CD14-positive monocyte (primary cell): ENCODE results near the gene IGF2BP2. TPM values are rescaled to one million over a fixed set of nuclear protein-coding genes. Genes with fewer than 3 reads are reported as not detected.

ENCODE experiments used
- DNase-seq, 3 donors: peaks; one replicate each; pipeline ENCODE4 v3.0.0-alpha.2; 2011 to 2022
- H2AFZ ChIP-seq: 2 replicates; pipeline ENCODE4 v1.6.0; 2012; ENCODE audit warnings: mild to moderate bottlenecking, low read depth, low read length, inconsistent platforms; ENCODE audit not compliant: insufficient read depth, poor library complexity, severe bottlenecking
- H3K27ac ChIP-seq, 2 donors: 1 replicate in 1 of 2; 2 replicates in 1 of 2; pipeline ENCODE4 v1.5.1; 2012 to 2013; ENCODE audit warnings: low read length in 2 of 2, control low read depth in 1 of 2, inconsistent platforms in 1 of 2, low read depth in 1 of 2, mild to moderate bottlenecking in 1 of 2
- H3K27me3 ChIP-seq, 2 donors: one replicate each; pipeline versions ENCODE4 v1.6.0 to v1.6.1; 2011 to 2013; ENCODE audit warnings: low read length in 2 of 2; ENCODE audit not compliant: control insufficient read depth in 2 of 2, insufficient read depth in 2 of 2
- H3K36me3 ChIP-seq, 2 donors: replicated peaks in 1 of 2; 1 replicate in 1 of 2; 2 replicates in 1 of 2; pipeline versions ENCODE4 v1.5.1 to v1.6.1; 2012 to 2013; ENCODE audit warnings: low read length in 2 of 2, control low read depth in 1 of 2, inconsistent platforms in 1 of 2, mild to moderate bottlenecking in 1 of 2; ENCODE audit not compliant: insufficient read depth in 2 of 2, control insufficient read depth in 1 of 2
- H3K4me1 ChIP-seq, 2 donors: 1 replicate in 1 of 2; 2 replicates in 1 of 2; pipeline versions ENCODE4 v1.5.1 to v1.6.1; 2012 to 2013; ENCODE audit warnings: low read length in 2 of 2, control low read depth in 1 of 2, inconsistent platforms in 1 of 2, mild to moderate bottlenecking in 1 of 2, moderate library complexity in 1 of 2; ENCODE audit not compliant: insufficient read depth in 2 of 2, control insufficient read depth in 1 of 2
- H3K4me2 ChIP-seq: replicated peaks from 2 replicates; pipeline ENCODE3; 2012; ENCODE audit warnings: low read length, moderate library complexity, mild to moderate bottlenecking; ENCODE audit not compliant: poor library complexity, severe bottlenecking; ENCODE audit errors: extremely low read depth
- H3K4me3 ChIP-seq, 3 experiments: fragments of 200-600 bp in 1 of 3; sonication (generic) in 1 of 3; replicated peaks in 1 of 3; 1 replicate in 2 of 3; 2 replicates in 1 of 3; pipeline ENCODE4 v1.5.1; 2011 to 2013; ENCODE audit warnings: low read length in 3 of 3, mild to moderate bottlenecking in 3 of 3, control low read depth in 2 of 3, low read depth in 2 of 3, inconsistent platforms in 1 of 3, moderate library complexity in 1 of 3
- H3K79me2 ChIP-seq: 2 replicates; pipeline ENCODE4 v1.6.0; 2012; ENCODE audit warnings: mild to moderate bottlenecking, control low read depth, inconsistent platforms, low read length, moderate library complexity; ENCODE audit not compliant: insufficient read depth
- H3K9ac ChIP-seq: 2 replicates; pipeline ENCODE4 v1.6.0; 2017; ENCODE audit warnings: low read length, mild to moderate bottlenecking; ENCODE audit not compliant: insufficient read depth, poor library complexity, severe bottlenecking
- H3K9me3 ChIP-seq, 2 donors: replicated peaks in 1 of 2; 1 replicate in 1 of 2; 2 replicates in 1 of 2; pipeline versions ENCODE4 v1.5.1 to v1.6.1; 2012 to 2013; ENCODE audit warnings: low read length in 2 of 2, control low read depth in 1 of 2; ENCODE audit not compliant: control insufficient read depth in 1 of 2, insufficient read depth in 1 of 2
- H4K20me1 ChIP-seq: 2 replicates; pipeline ENCODE4 v1.6.0; 2012; ENCODE audit warnings: mild to moderate bottlenecking, low read length, control low read depth, moderate library complexity; ENCODE audit not compliant: insufficient read depth
- H3K27ac Mint-ChIP-seq, 7 donors: one replicate each; pipeline ENCODE4 v1.8.0; 2020; ENCODE audit warnings: mild to moderate bottlenecking in 7 of 7, mixed read lengths in 7 of 7, moderate library complexity in 6 of 7, inconsistent platforms in 2 of 7
- H3K27me3 Mint-ChIP-seq, 3 donors: one replicate each; pipeline ENCODE4 v1.8.0; 2021 to 2022; ENCODE audit warnings: low read depth in 3 of 3, mild to moderate bottlenecking in 3 of 3, mixed read lengths in 3 of 3, moderate library complexity in 3 of 3, inconsistent platforms in 1 of 3
- H3K36me3 Mint-ChIP-seq, 2 donors: one replicate each; pipeline ENCODE4 v1.8.0; 2020; ENCODE audit warnings: mixed read lengths in 2 of 2, inconsistent platforms in 1 of 2, mild to moderate bottlenecking in 1 of 2
- H3K4me1 Mint-ChIP-seq: one replicate; pipeline ENCODE4 v1.8.0; 2020; ENCODE audit warnings: mild to moderate bottlenecking, mixed read lengths
- H3K4me3 Mint-ChIP-seq, 2 donors: one replicate each; pipeline ENCODE4 v1.8.0; 2020; ENCODE audit warnings: mild to moderate bottlenecking in 2 of 2, mixed read lengths in 2 of 2, moderate library complexity in 1 of 2
- H3K9me3 Mint-ChIP-seq, 7 donors: one replicate each; pipeline ENCODE4 v1.8.0; 2020 to 2022; ENCODE audit warnings: mixed read lengths in 7 of 7, mild to moderate bottlenecking in 6 of 7, moderate library complexity in 6 of 7, inconsistent platforms in 2 of 7
- WGBS: methylation state at CpG from one replicate; pipeline ENCODE4 v1.1.5; 2013; ENCODE audit warnings: missing lambda C conversion rate; ENCODE audit not compliant: insufficient coverage; 5-methylcytosine and 5-hydroxymethylcytosine counted together
- intact Hi-C, 2 donors: fragments of 100-400 bp; cut with micrococcal nuclease; formaldehyde crosslinking; loops; one replicate each; pipeline versions ENCODE4 v1.15.0 to v1.15.1; 2023
- polyA plus RNA-seq, 3 donors: library from polyadenylated mRNA; depleted of rRNA in 1 of 3; unstranded in 2 of 3; stranded (reverse) in 1 of 3; fragments of 300-500 nt in 2 of 3; fragments of >200 nt in 1 of 3; fragmentation: Illumina TruSeq in 2 of 3; gene quantifications; 1 replicate in 2 of 3; 2 replicates in 1 of 3; pipeline ENCODE4 v1.2.3, GENCODE V29; 2012 to 2021
- TF ChIP-seq, protein P1 (sequence below): fragments of 200-600 bp; IDR thresholded peaks from one replicate; pipeline ENCODE4 v1.8.0; 2022; ENCODE audit warnings: antibody characterized with exemption, mild to moderate bottlenecking

Gene IGF2BP2
- polyA plus RNA-seq, 3 donors, result 0.78 to 2.8 (median 1.00) TPM

DNA sequence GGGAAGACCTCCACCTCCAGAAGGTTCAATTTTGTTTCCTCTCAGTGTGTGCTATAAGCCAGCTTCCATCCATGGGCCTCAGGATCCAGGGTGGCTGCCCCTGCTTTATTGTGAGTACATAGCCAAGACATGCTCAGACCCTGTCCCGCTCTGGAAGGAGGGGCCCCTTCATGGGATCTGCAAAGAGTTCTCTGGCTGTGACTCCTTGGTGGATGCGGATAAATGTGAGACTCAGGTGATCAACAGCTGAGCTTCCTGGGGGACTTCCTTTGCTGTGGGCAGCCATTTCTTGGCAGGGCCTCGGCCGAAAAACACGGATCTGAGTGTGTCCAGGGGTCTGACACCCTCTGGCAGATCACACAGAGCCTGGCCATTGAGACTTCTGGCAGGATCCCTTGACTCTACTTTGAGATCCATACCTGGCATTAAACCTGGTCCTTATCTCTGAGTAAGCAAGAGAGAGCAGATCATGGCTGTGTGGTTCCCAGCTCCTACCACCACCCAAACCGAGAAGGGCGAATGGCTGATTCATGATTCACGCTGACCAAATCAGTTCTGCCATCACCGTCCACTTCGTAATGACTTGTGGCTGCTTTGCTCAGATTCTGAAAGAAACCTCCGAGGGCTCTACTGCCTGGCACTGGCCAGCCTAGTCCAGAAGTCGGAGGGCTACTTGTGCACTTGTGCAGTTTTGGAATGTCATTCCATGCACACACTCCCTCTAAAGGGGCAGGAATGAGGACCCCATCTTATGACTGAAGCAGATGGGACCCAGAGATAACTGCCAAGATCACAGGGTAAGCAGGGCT, 170.7 kb downstream of the IGF2BP2 start:
- H3K4me1 ChIP-seq, result peaks cover 6% of the 10 kb centered on the region in 2 donors
- Mint-ChIP-seq H3K27me3 (peaks cover 0 to 2% (median 1%) of the 10 kb centered on the region in 3 donors), H3K36me3 (peaks cover 39 to 54% of the 10 kb centered on the region in 2 donors), H3K9me3 (peaks cover 0 to 2% (median 0%) of the 10 kb centered on the region in 7 donors), H3K4me3 (no peak overlapping the region), H3K4me1 (peaks cover 10% of the 10 kb centered on the region), H3K27ac (peak overlapping the region in 1 of 7 donors; percentile 37)
- H4K20me1 ChIP-seq, result no peaks in the 10 kb centered on the region
- H3K27ac ChIP-seq, result peak overlapping the region in 1 of 2 donors; percentile 26
- H3K27me3 ChIP-seq, result no peaks in the 10 kb centered on the region
- no peak overlapping the region for H2AFZ ChIP-seq
- intact Hi-C loops, result loop anchor here in 1 of 2 donors (10.0 kb wide), 1 partner anchor 261 kb away; no protein-coding TSS in a partner anchor
- H3K9ac ChIP-seq, result no peak overlapping the region
- 99% methylated on average over 12 of the region's 12 CpGs for WGBS
- no peaks in the 10 kb centered on the region for H3K79me2 ChIP-seq
- no peaks in the 10 kb centered on the region for H3K9me3 ChIP-seq
- H3K4me3 ChIP-seq, result no peak overlapping the region
- H3K4me2 ChIP-seq, result no peak overlapping the region
- TF ChIP-seq, protein P1, sequence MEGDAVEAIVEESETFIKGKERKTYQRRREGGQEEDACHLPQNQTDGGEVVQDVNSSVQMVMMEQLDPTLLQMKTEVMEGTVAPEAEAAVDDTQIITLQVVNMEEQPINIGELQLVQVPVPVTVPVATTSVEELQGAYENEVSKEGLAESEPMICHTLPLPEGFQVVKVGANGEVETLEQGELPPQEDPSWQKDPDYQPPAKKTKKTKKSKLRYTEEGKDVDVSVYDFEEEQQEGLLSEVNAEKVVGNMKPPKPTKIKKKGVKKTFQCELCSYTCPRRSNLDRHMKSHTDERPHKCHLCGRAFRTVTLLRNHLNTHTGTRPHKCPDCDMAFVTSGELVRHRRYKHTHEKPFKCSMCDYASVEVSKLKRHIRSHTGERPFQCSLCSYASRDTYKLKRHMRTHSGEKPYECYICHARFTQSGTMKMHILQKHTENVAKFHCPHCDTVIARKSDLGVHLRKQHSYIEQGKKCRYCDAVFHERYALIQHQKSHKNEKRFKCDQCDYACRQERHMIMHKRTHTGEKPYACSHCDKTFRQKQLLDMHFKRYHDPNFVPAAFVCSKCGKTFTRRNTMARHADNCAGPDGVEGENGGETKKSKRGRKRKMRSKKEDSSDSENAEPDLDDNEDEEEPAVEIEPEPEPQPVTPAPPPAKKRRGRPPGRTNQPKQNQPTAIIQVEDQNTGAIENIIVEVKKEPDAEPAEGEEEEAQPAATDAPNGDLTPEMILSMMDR, result no peak
- peaks cover 27 to 55% of the 10 kb centered on the region in 2 donors for H3K36me3 ChIP-seq
- DNase-seq, result no peak

DNA sequence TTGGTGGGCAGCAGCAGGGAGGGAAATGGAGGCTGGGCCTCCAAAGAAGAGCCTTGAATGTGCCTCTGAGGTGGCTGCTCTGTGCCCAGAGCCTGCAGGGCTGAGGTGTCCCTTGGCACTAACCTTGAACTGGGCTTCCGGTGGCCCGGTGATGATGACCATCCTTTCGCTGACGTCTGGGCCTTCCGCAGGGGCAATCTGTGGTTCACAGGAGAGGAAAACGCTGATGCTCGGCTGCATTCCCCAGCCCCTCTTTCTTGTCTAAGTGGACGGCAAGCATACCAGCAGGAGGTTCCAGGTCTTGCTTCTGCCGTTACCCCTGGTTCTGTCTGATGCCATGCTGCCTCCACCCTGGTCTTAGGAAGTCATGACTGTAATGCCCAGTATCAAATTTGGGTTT, 172.9 kb downstream of the IGF2BP2 start:
- Histone ChIP-seq H4K20me1 (no peaks in the 10 kb centered on the region), H3K27ac (no peak overlapping the region), H2AFZ (no peak overlapping the region), H3K9me3 (no peaks in the 10 kb centered on the region), H3K79me2 (no peaks in the 10 kb centered on the region), H3K4me3 (no peak overlapping the region), H3K27me3 (no peaks in the 10 kb centered on the region), H3K36me3 (peaks cover 20 to 40% of the 10 kb centered on the region in 2 donors), H3K9ac (no peak overlapping the region), H3K4me1 (peaks cover 9 to 11% of the 10 kb centered on the region in 2 donors), H3K4me2 (no peak overlapping the region)
- H3K36me3 Mint-ChIP-seq, result peaks cover 32 to 52% of the 10 kb centered on the region in 2 donors
- H3K27me3 Mint-ChIP-seq, result peaks cover 1 to 2% (median 2%) of the 10 kb centered on the region in 3 donors
- H3K4me1 Mint-ChIP-seq, result peaks cover 17% of the 10 kb centered on the region
- peak overlapping the region in 1 of 7 donors; percentile 18 for H3K27ac Mint-ChIP-seq
- WGBS, result 99% methylated on average over 9 of the region's 9 CpGs
- no peaks in the 10 kb centered on the region for H3K9me3 Mint-ChIP-seq
- TF ChIP-seq, protein P1, result no peak
- H3K4me3 Mint-ChIP-seq, result no peak overlapping the region
- intact Hi-C loops, result loop anchor here in 1 of 2 donors (10.0 kb wide), 1 partner anchor 263 kb away; no protein-coding TSS in a partner anchor
- DNase-seq, result no peak
